ENCODE data around the gene FARP2.
A peak's percentile ranks its signal among the peaks of the same experiment; 100 is the strongest.

FARP2 gene

DNA sequence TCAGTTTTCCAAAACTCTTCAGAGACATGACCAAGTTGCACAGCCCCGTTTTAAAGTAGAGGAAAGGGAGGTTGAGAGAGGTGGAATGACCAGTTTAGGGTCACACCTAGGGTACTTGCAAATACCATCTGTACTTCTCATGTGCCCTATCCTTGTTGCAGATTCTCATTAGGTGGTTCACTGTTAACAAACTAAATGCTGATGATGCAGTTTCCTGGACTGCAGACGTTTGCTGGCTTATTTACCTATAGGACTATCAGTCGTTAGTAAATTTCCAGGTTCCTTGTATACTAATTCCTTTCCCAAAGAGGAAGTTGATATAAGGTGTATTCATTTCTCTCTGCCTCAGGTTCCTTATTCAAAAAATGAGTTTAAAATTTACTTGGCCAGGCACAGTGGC lies 1.4 kb downstream of the FARP2 start:
- peaks cover 16% of the 10 kb centered on the region for H3K36me3 ChIP-seq
- no peaks in the 10 kb centered on the region for H3K9me3 ChIP-seq
- peaks cover 5% of the 10 kb centered on the region for H3K4me1 ChIP-seq
- no peak for DNase-seq
- H3K4me3 ChIP-seq (ENCODE audit: low read depth, low read length), result peak overlapping the region; percentile 70; the same call in 1 of the 2 replicates
- H3K27me3 ChIP-seq, result no peaks in the 10 kb centered on the region
- TF ChIP-seq, protein P1, sequence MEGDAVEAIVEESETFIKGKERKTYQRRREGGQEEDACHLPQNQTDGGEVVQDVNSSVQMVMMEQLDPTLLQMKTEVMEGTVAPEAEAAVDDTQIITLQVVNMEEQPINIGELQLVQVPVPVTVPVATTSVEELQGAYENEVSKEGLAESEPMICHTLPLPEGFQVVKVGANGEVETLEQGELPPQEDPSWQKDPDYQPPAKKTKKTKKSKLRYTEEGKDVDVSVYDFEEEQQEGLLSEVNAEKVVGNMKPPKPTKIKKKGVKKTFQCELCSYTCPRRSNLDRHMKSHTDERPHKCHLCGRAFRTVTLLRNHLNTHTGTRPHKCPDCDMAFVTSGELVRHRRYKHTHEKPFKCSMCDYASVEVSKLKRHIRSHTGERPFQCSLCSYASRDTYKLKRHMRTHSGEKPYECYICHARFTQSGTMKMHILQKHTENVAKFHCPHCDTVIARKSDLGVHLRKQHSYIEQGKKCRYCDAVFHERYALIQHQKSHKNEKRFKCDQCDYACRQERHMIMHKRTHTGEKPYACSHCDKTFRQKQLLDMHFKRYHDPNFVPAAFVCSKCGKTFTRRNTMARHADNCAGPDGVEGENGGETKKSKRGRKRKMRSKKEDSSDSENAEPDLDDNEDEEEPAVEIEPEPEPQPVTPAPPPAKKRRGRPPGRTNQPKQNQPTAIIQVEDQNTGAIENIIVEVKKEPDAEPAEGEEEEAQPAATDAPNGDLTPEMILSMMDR (IDR thresholded peaks at IDR 0.05; ENCODE audit: low read depth, low read length), result no peak

- peaks cover 5% of the 10 kb centered on the region for H3K4me1 ChIP-seq
- peaks cover 15% of the 10 kb centered on the region; the same call in 1 of the 2 replicates for H3K36me3 ChIP-seq
- no peak overlapping the region for H3K4me3 ChIP-seq (ENCODE audit: low read depth, low read length)
- H3K27me3 ChIP-seq, result no peaks in the 10 kb centered on the region
- TF ChIP-seq, protein P1 (IDR thresholded peaks at IDR 0.05; ENCODE audit: low read depth, low read length), result no peak
- DNase-seq, result no peak
- no peaks in the 10 kb centered on the region for H3K9me3 ChIP-seq
Measured at GRCh38 chr2:241358470-241358869, 2.4 kb downstream of the FARP2 start.

DNA sequence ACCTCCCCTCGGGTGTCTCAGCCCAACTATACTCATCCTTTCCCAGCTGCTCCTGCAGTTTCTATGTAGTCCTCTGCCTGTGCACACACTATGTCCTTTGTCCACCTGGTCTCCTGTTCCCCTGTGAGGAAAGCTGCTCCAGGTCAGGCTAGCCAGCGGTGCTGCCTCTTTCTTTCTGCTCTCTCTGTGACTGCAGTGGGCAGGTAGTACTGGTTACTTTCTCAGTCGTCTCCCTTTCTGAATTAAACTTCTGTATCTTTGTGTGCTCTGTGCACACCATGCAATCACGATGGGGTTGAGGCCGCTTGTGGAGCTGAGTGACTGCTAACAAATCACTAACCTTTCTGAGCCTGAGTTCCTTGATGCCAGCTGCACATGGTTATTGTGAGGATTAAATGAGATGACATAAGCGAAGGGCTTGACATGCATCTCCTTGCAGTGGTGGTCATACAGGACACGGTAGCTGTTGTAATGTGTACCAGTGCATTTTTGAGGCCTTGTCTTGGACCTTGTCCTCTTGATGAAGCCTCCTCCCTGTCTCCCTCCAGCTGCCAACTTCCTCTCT lies 3.5 kb downstream of the FARP2 start:
- TF ChIP-seq, protein P1 (IDR thresholded peaks at IDR 0.05; ENCODE audit: low read depth, low read length), result no peak
- H3K4me1 ChIP-seq, result peaks cover 5% of the 10 kb centered on the region

DNA sequence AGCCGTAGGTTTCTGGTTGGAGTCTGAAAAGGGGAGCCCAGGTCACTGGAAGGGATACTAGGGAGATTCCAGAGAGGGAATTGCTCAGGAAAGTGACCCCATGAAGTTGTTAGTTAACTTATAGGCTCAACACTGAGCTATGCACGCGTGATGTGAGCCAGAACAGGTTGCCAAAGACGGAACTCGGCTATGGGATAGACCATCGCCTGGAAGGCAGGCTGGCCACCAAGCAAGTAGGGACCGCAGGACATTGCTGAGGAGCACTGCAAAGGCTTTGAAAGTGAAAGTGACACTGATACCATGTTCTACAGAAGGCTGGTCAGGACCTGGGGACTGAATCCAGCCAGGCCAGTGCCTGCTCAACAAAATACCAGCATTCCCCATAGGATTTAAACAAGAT lies 7.3 kb downstream of the FARP2 start:
- H3K9me3 ChIP-seq, result no peaks in the 10 kb centered on the region
- H3K4me1 ChIP-seq, result no peaks in the 10 kb centered on the region
- TF ChIP-seq, protein P1 (IDR thresholded peaks at IDR 0.05; ENCODE audit: low read depth, low read length), result no peak
- no peaks in the 10 kb centered on the region for H3K36me3 ChIP-seq
- DNase-seq, result no peak
- no peak overlapping the region for H3K4me3 ChIP-seq (ENCODE audit: low read depth, low read length)
- H3K27me3 ChIP-seq, result no peaks in the 10 kb centered on the region

More for the DNA sequence above, 3.5 kb downstream of the FARP2 start:
- H3K36me3 ChIP-seq, result peaks cover 6% of the 10 kb centered on the region; the same call in 1 of the 2 replicates
- DNase-seq, result no peak
- H3K27me3 ChIP-seq, result no peaks in the 10 kb centered on the region
- no peaks in the 10 kb centered on the region for H3K9me3 ChIP-seq
- H3K4me3 ChIP-seq (ENCODE audit: low read depth, low read length), result no peak overlapping the region

- Histone ChIP-seq H3K4me1 (no peaks in the 10 kb centered on the region), H3K9me3 (no peaks in the 10 kb centered on the region), H3K4me3 (ENCODE audit: low read depth, low read length) (no peak overlapping the region), H3K36me3 (no peaks in the 10 kb centered on the region), H3K27me3 (no peaks in the 10 kb centered on the region)
- TF ChIP-seq, protein P1 (IDR thresholded peaks at IDR 0.05; ENCODE audit: low read depth, low read length), result no peak
- DNase-seq, result no peak
Measured at GRCh38 chr2:241364781-241365180, 8.7 kb downstream of the FARP2 start.

- no peak for DNase-seq
- Histone ChIP-seq H3K27me3 (no peaks in the 10 kb centered on the region), H3K9me3 (no peaks in the 10 kb centered on the region), H3K4me1 (no peaks in the 10 kb centered on the region), H3K4me3 (ENCODE audit: low read depth, low read length) (no peak overlapping the region), H3K36me3 (no peaks in the 10 kb centered on the region)
- TF ChIP-seq, protein P1 (IDR thresholded peaks at IDR 0.05; ENCODE audit: low read depth, low read length), result no peak
Measured at GRCh38 chr2:241366678-241367077, 10.6 kb downstream of the FARP2 start.
